ENCODE measurements around the gene DGKG. TPM values are rescaled to one million over a fixed set of nuclear protein-coding genes. Genes with fewer than 3 reads are reported as not detected.

The DGKG gene
- 10 to 100 TPM in 1 of 4 donors, 1 to 10 TPM in 3; 1.2 to 13.7 (median 2.1) TPM for total RNA-seq

GRCh38 chr3:186361762-186362536 is at the start of gene DGKG:
DGKG (minus strand) TSS chr3:186362234; CDS start chr3:186320459, 41,775 bp downstream.
- DNase-seq, result no peak
- WGBS, 2 donors, result 2 to 10% methylated on average over 2 to 6 of the region's 62 CpGs
- peaks cover 10 to 33% (median 13%) of the 10 kb centered on the region in 3 donors for H3K4me1 ChIP-seq
- H3K27ac ChIP-seq, result peak within 1 kb of the TSS; percentile 64 to 87 (median 82)
- peak within 1 kb of the TSS; percentile 30 to 72 (median 52) for H3K4me3 ChIP-seq
- no peaks in the 10 kb centered on the region for H3K36me3 ChIP-seq
- intact Hi-C loops (cut with DNase I), result no loop called here
- peaks cover 5 to 77% (median 15%) of the 10 kb centered on the region in 4 donors for H3K27me3 ChIP-seq
- no peak for TF ChIP-seq CTCF (IDR thresholded peaks at IDR 0.05)
- peak in 2 of 4 donors; percentile 73 to 82 for TF ChIP-seq POLR2A (IDR thresholded peaks at IDR 0.05)
- H3K9me3 ChIP-seq, result no peaks in the 10 kb centered on the region

- Histone ChIP-seq H3K9me3 (no peaks in the 10 kb centered on the region), H3K27me3 (peaks cover 0 to 45% (median 0%) of the 10 kb centered on the region in 4 donors), H3K4me3 (no peak overlapping the region), H3K4me1 (peaks cover 13 to 48% (median 20%) of the 10 kb centered on the region in 3 donors), H3K36me3 (no peaks in the 10 kb centered on the region), H3K27ac (no peak overlapping the region)
- intact Hi-C loops (cut with DNase I), result no loop called here
- no peak for DNase-seq
- TF ChIP-seq POLR2A (IDR thresholded peaks at IDR 0.05) (no peak), CTCF (IDR thresholded peaks at IDR 0.05) (no peak)
- 89 to 100% methylated on average over 2 of the region's 2 CpGs for WGBS, 2 donors
Measured at GRCh38 chr3:186411089-186411488, 49.1 kb upstream of the DGKG start.

- intact Hi-C loops (cut with DNase I), result no loop called here
- Histone ChIP-seq H3K4me1 (peaks cover 0 to 12% (median 0%) of the 10 kb centered on the region in 3 donors), H3K27ac (peak overlapping the region; percentile 59 to 87 (median 83)), H3K27me3 (peaks cover 0 to 28% (median 0%) of the 10 kb centered on the region in 4 donors), H3K4me3 (no peak overlapping the region), H3K9me3 (no peaks in the 10 kb centered on the region), H3K36me3 (no peaks in the 10 kb centered on the region)
- no peak for DNase-seq
- no peak for TF ChIP-seq CTCF (IDR thresholded peaks at IDR 0.05)
- no peak for TF ChIP-seq POLR2A (IDR thresholded peaks at IDR 0.05)
- 57 to 69% methylated on average over 14 of the region's 14 CpGs for WGBS, 2 donors
Measured at GRCh38 chr3:186406669-186407635, 44.9 kb upstream of the DGKG start.

GRCh38 chr3:186401556-186401955 is 39.5 kb upstream of the DGKG start:
- 61 to 62% methylated on average over 6 of the region's 6 CpGs for WGBS, 2 donors
- intact Hi-C loops (cut with DNase I), result no loop called here
- Histone ChIP-seq H3K9me3 (no peaks in the 10 kb centered on the region), H3K27me3 (peaks cover 0 to 27% (median 0%) of the 10 kb centered on the region in 4 donors), H3K4me3 (no peak overlapping the region), H3K27ac (no peak overlapping the region), H3K36me3 (no peaks in the 10 kb centered on the region), H3K4me1 (no peaks in the 10 kb centered on the region)
- no peak for DNase-seq
- TF ChIP-seq POLR2A (IDR thresholded peaks at IDR 0.05) (no peak), CTCF (IDR thresholded peaks at IDR 0.05) (no peak)
